Upper lobe of left lung (tissue), 6 donors: ENCODE data around the gene CD200R1L. TPM values are rescaled to one million over a fixed set of nuclear protein-coding genes. Genes with fewer than 3 reads are reported as not detected.

Experiments
- ATAC-seq, 2 donors: fragments of 200-7000 bp; cut with Tn5 transposase; one replicate each; pipeline ENCODE4 v1.9.1; 2022; ENCODE audit warnings: mild to moderate bottlenecking in 2 of 2, moderate library complexity in 2 of 2; ENCODE audit not compliant: low FRiP score in 2 of 2
- DNase-seq, 2 donors: peaks; one replicate each; pipeline ENCODE4 v3.0.0-alpha.2; 2019 to 2020
- H3K27ac ChIP-seq, 4 donors: fragments of 200-600 bp; sonication (generic); one replicate each; pipeline ENCODE4 v1.5.1; 2016 to 2019
- H3K27me3 ChIP-seq, 4 donors: fragments of 200-600 bp; sonication (generic); one replicate each; pipeline ENCODE4 v1.5.1; 2017 to 2019
- H3K36me3 ChIP-seq, 4 donors: fragments of 200-600 bp; sonication (generic); one replicate each; pipeline ENCODE4 v1.5.1; 2016 to 2019
- H3K4me1 ChIP-seq, 4 donors: fragments of 200-600 bp; sonication (generic); one replicate each; pipeline ENCODE4 v1.5.1; 2018 to 2019
- H3K4me3 ChIP-seq, 4 donors: fragments of 200-600 bp; sonication (generic); one replicate each; pipeline ENCODE4 v1.5.1; 2017 to 2019; ENCODE audit warnings: mild to moderate bottlenecking in 2 of 4, moderate library complexity in 1 of 4
- H3K9me3 ChIP-seq, 4 donors: fragments of 200-600 bp; sonication (generic); one replicate each; pipeline ENCODE4 v1.5.1; 2018 to 2019
- CTCF ChIP-seq, 6 experiments: fragments of 450-650 bp in 4 of 6; fragments of 200-600 bp in 2 of 6; sonication (generic) in 2 of 6; IDR thresholded peaks; one replicate each; pipeline ENCODE4 v1.5.1; 2016 to 2019; ENCODE audit warnings: antibody characterized with exemption in 6 of 6
- EP300 ChIP-seq, 4 donors: sonication (generic); formaldehyde crosslinking; IDR thresholded peaks; one replicate each; pipeline ENCODE4 v1.5.1; 2017; ENCODE audit warnings: antibody characterized with exemption in 4 of 4, control low read depth in 2 of 4
- POLR2A ChIP-seq, 4 donors: fragments of 450-650 bp; IDR thresholded peaks; one replicate each; pipeline ENCODE4 v1.5.1; 2016 to 2017; ENCODE audit warnings: antibody characterized with exemption in 4 of 4, mild to moderate bottlenecking in 2 of 4
- POLR2AphosphoS5 ChIP-seq, 2 donors: sonication (generic); formaldehyde crosslinking; IDR thresholded peaks; one replicate each; pipeline ENCODE4 v1.5.1; 2017; ENCODE audit warnings: antibody characterized with exemption in 2 of 2
- WGBS, 2 donors: methylation state at CpG; one replicate each; pipeline ENCODE4 v1.1.5; 2017 to 2018; 5-methylcytosine and 5-hydroxymethylcytosine counted together
- total RNA-seq, 6 donors: library from RNA; depleted of rRNA in 4 of 6; stranded (reverse); fragments of >200 nt in 4 of 6; gene quantifications; one replicate each; pipeline versions ENCODE4 v1.1.0 to v1.2.1, GENCODE V29; 2016 to 2021
- donor health status: DM: no; HTN: no; CAD: no; lungs with moderate emphysema.
- donor health status: DM: no; HTN: yes; CAD: no; lungs with severe emphysema.

Gene CD200R1L
- total RNA-seq, 6 donors from 2014 or later: not detected

- no peak for DNase-seq
- Histone ChIP-seq H3K9me3 (no peaks in the 10 kb centered on the region), H3K27me3 (no peaks in the 10 kb centered on the region), H3K4me1 (peaks cover 0 to 3% (median 0%) of the 10 kb centered on the region in 4 donors), H3K27ac (no peak overlapping the region), H3K36me3 (no peaks in the 10 kb centered on the region), H3K4me3 (no peak overlapping the region)
- 73 to 77% methylated on average over 1 of the region's 1 CpG for WGBS, 2 donors
- ATAC-seq: no peak
- TF ChIP-seq CTCF (IDR thresholded peaks at IDR 0.05) (no peak), POLR2AphosphoS5 (IDR thresholded peaks at IDR 0.05) (no peak), EP300 (IDR thresholded peaks at IDR 0.05) (no peak)
These were observed 77.2 kb downstream of the CD200R1L start for GRCh38 chr3:112769286-112769978.

DNA sequence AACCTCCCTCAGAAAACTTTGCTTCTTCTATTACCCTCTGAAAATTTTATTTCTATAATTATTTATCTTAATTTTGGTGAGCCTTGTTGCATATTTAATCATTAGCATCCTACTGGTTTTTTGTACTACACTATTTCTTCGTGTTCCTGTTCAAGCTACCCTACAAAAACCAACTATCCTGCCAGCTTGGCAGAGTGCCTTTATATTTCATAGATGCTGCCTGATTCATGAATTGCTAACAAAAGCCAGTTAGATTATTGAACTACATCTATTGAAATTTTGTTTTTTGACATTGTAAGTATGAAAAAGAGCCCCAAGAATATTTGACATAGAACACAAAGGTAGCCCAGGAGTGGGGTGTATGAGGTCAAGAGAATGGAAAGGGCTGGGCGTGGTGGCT lies 78.9 kb downstream of the CD200R1L start:
- H3K36me3 ChIP-seq: no peaks in the 10 kb centered on the region
- 78 to 80% methylated on average over 2 of the region's 2 CpGs for WGBS, 2 donors
- no peaks in the 10 kb centered on the region for H3K27me3 ChIP-seq
- TF ChIP-seq EP300 (IDR thresholded peaks at IDR 0.05): no peak
- no peak for TF ChIP-seq POLR2AphosphoS5 (IDR thresholded peaks at IDR 0.05)
- TF ChIP-seq CTCF (IDR thresholded peaks at IDR 0.05): no peak
- TF ChIP-seq POLR2A (IDR thresholded peaks at IDR 0.05): no peak
- H3K9me3 ChIP-seq: no peaks in the 10 kb centered on the region
- H3K4me3 ChIP-seq: no peak overlapping the region
- ATAC-seq (no peak), DNase-seq (no peak)
- no peaks in the 10 kb centered on the region for H3K4me1 ChIP-seq
- no peak overlapping the region for H3K27ac ChIP-seq

DNA sequence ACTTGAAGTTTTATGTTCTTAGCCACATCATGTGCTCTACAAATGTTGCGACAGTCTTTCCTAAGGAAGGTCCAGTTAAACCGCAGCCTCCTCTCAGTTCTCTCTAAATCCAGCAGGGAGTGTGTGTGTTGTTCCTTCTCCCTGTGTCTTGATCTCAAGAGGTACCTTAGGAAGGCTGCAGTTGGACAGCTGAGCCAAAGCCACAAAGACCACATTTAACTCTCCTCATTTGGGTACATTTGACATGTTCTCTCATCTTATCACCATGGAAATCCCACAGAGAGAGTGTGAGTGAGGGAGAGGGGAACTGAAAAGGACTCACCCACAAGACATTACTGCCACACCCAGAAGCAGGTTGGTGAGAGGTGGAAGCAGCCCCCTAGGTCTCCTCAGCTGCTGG lies 79.5 kb downstream of the CD200R1L start:
- Histone ChIP-seq H3K36me3 (no peaks in the 10 kb centered on the region), H3K27me3 (no peaks in the 10 kb centered on the region), H3K4me1 (no peaks in the 10 kb centered on the region), H3K27ac (no peak overlapping the region), H3K9me3 (no peaks in the 10 kb centered on the region), H3K4me3 (no peak overlapping the region)
- WGBS, 2 donors: 79 to 88% methylated on average over 2 of the region's 2 CpGs
- ATAC-seq: peak in 1 of 2 donors; percentile 82
- no peak for TF ChIP-seq POLR2AphosphoS5 (IDR thresholded peaks at IDR 0.05)
- no peak for TF ChIP-seq EP300 (IDR thresholded peaks at IDR 0.05)
- TF ChIP-seq CTCF (IDR thresholded peaks at IDR 0.05): no peak
- peak in 1 of 2 donors; percentile 28 for DNase-seq

Other genes with a start within 250 kb of the CD200R1L start
- 100 to 1,000 TPM in 2 of 6 donors, 10 to 100 TPM in 3, 1 to 10 TPM in 1; 2.1 to 354 (median 20.7) TPM for gene CCDC80, start 205.7 kb downstream of the CD200R1L start, total RNA-seq
- gene CD200R1, start 128.2 kb upstream of the CD200R1L start, total RNA-seq: 1 to 10 TPM in 3 of 6 donors, under 1 TPM in 2, not detected in 1; under 0.01 to 2.5 (median 1.1) TPM
- 10 to 100 TPM in 5 of 6 donors, 1 to 10 TPM in 1; 5.8 to 36.6 (median 14.4) TPM for gene GTPBP8, start 144.1 kb upstream of the CD200R1L start, total RNA-seq